ENCODE results near the gene AGO4. TPM values are rescaled to one million over a fixed set of nuclear protein-coding genes. Genes with fewer than 3 reads are reported as not detected.

Gene AGO4
- polyA plus RNA-seq, 3 donors: 20.0 to 46.9 (median 24.0) TPM

GRCh38 chr1:35845766-35846165, 38.0 kb downstream of the AGO4 start:
- Histone ChIP-seq H3K9ac (ENCODE audit: insufficient read depth, low read length, poor library complexity, severe bottlenecking) (no peak overlapping the region), H3K36me3 (replicated peaks in 1 of 2; ENCODE audit: control insufficient read depth in 1 of 2, insufficient read depth in 2 of 2, low read length in 2 of 2) (peaks cover 68 to 90% of the 10 kb centered on the region in 2 donors), H3K4me3 (replicated peaks in 1 of 3; ENCODE audit: low read depth in 2 of 3, low read length in 3 of 3) (no peak overlapping the region), H3K4me1 (ENCODE audit: control insufficient read depth in 1 of 2, insufficient read depth in 2 of 2, low read length in 2 of 2) (peaks cover 11 to 12% of the 10 kb centered on the region in 2 donors), H2AFZ (ENCODE audit: insufficient read depth, low read depth, low read length, poor library complexity, severe bottlenecking) (no peak overlapping the region), H4K20me1 (ENCODE audit: insufficient read depth, low read length) (peaks cover 20% of the 10 kb centered on the region), H3K4me2 (replicated peaks; ENCODE audit: extremely low read depth, low read length, poor library complexity, severe bottlenecking) (no peak overlapping the region), H3K9me3 (replicated peaks in 1 of 2; ENCODE audit: control insufficient read depth in 1 of 2, insufficient read depth in 1 of 2, low read length in 2 of 2) (no peaks in the 10 kb centered on the region), H3K27me3 (ENCODE audit: control insufficient read depth in 2 of 2, insufficient read depth in 2 of 2, low read length in 2 of 2) (no peaks in the 10 kb centered on the region), H3K27ac (ENCODE audit: low read depth in 1 of 2, low read length in 2 of 2) (peak overlapping the region in 1 of 2 donors; percentile 56), H3K79me2 (ENCODE audit: insufficient read depth, low read length) (peaks cover 37% of the 10 kb centered on the region)
- H3K27ac Mint-ChIP-seq: peak overlapping the region in 4 of 7 donors; percentile 9 to 78 (median 56)
- peaks cover 11% of the 10 kb centered on the region for H3K4me1 Mint-ChIP-seq
- WGBS (ENCODE audit: insufficient coverage): 100% methylated on average over 1 of the region's 1 CpG
- no peak overlapping the region for H3K4me3 Mint-ChIP-seq
- H3K9me3 Mint-ChIP-seq: no peaks in the 10 kb centered on the region
- TF ChIP-seq CTCF (IDR thresholded peaks at IDR 0.05): no peak
- no peak for DNase-seq
- no peaks in the 10 kb centered on the region for H3K27me3 Mint-ChIP-seq (ENCODE audit: low read depth in 3 of 3)
- peaks cover 68 to 84% of the 10 kb centered on the region in 2 donors for H3K36me3 Mint-ChIP-seq
- intact Hi-C loops (cut with micrococcal nuclease): no loop called here

GRCh38 chr1:35847935-35848565, 40.2 kb downstream of the AGO4 start:
- no peak overlapping the region for H3K9ac ChIP-seq (ENCODE audit: insufficient read depth, low read length, poor library complexity, severe bottlenecking)
- peak overlapping the region in 1 of 2 donors; percentile 34 for H3K27ac ChIP-seq (ENCODE audit: low read depth in 1 of 2, low read length in 2 of 2)
- peaks cover 67 to 90% of the 10 kb centered on the region in 2 donors for H3K36me3 ChIP-seq (replicated peaks in 1 of 2; ENCODE audit: control insufficient read depth in 1 of 2, insufficient read depth in 2 of 2, low read length in 2 of 2)
- peaks cover 11% of the 10 kb centered on the region for H3K4me1 Mint-ChIP-seq
- H3K36me3 Mint-ChIP-seq: peaks cover 64 to 84% of the 10 kb centered on the region in 2 donors
- H2AFZ ChIP-seq (ENCODE audit: insufficient read depth, low read depth, low read length, poor library complexity, severe bottlenecking): no peak overlapping the region
- no peaks in the 10 kb centered on the region for H3K9me3 ChIP-seq (replicated peaks in 1 of 2; ENCODE audit: control insufficient read depth in 1 of 2, insufficient read depth in 1 of 2, low read length in 2 of 2)
- H3K4me2 ChIP-seq (replicated peaks; ENCODE audit: extremely low read depth, low read length, poor library complexity, severe bottlenecking): peak overlapping the region; percentile 12
- peaks cover 29% of the 10 kb centered on the region for H4K20me1 ChIP-seq (ENCODE audit: insufficient read depth, low read length)
- intact Hi-C loops (cut with micrococcal nuclease): no loop called here
- no peaks in the 10 kb centered on the region for H3K9me3 Mint-ChIP-seq
- H3K4me3 Mint-ChIP-seq: no peak overlapping the region
- peaks cover 11 to 12% of the 10 kb centered on the region in 2 donors for H3K4me1 ChIP-seq (ENCODE audit: control insufficient read depth in 1 of 2, insufficient read depth in 2 of 2, low read length in 2 of 2)
- peaks cover 33% of the 10 kb centered on the region for H3K79me2 ChIP-seq (ENCODE audit: insufficient read depth, low read length)
- peak overlapping the region in 6 of 7 donors; percentile 33 to 85 (median 60) for H3K27ac Mint-ChIP-seq
- no peaks in the 10 kb centered on the region for H3K27me3 ChIP-seq (ENCODE audit: control insufficient read depth in 2 of 2, insufficient read depth in 2 of 2, low read length in 2 of 2)
- no peak for TF ChIP-seq CTCF (IDR thresholded peaks at IDR 0.05)
- no CpG with 5 or more reads among the region's 1 CpG for WGBS (ENCODE audit: insufficient coverage)
- H3K27me3 Mint-ChIP-seq (ENCODE audit: low read depth in 3 of 3): peaks cover 0 to 2% (median 0%) of the 10 kb centered on the region in 3 donors
- DNase-seq: peak; percentile 18 to 68 (median 67)
- H3K4me3 ChIP-seq (replicated peaks in 1 of 3; ENCODE audit: low read depth in 2 of 3, low read length in 3 of 3): no peak overlapping the region

Measured in CD14-positive monocyte (primary cell).